ENCODE results near the gene STPG1.

The STPG1 gene

DNA sequence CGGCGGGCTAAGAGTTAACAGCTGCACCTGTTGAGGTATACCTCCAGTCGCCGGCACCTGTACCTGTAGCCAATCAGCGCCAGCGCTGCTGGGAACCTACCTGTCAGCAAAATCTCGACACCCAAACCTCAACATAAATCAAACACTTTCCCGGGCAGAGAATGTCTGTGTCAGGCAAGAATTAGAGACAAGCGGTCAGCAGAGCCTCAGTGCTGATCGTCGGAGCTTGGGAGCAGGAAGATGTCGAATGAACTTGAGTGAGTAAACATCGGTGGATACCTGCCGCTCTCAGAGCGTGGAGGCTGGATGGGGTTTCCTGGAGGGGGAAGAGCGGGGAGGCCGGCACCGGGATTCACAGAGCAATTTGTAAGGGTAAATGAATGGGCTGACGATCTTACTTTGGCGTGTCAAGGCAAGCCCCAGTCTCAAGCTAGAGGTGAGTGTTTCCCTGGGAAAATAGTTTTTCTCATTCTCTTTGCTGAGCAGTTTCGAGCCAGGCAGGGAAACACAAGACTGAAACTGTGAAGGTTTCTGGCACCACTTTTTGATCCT lies 94.2 kb downstream of the STPG1 start, which contains the start of gene GRHL3:
Gene GRHL3 (plus strand): TSS at position 46 of the 552 bp plus-strand sequence. CDS start 195 bp downstream, at position 241.
- H3K4me1 ChIP-seq (ENCODE audit: insufficient read depth, low read length): peaks cover 7% of the 10 kb centered on the region
- H3K27ac ChIP-seq (ENCODE audit: low read depth, low read length): no peak within 1 kb of the TSS
- H3K9ac ChIP-seq (ENCODE audit: low read length): no peak within 1 kb of the TSS
- no peak within 1 kb of the TSS for H3K4me3 ChIP-seq (ENCODE audit: low read depth in 1 of 2, low read length in 2 of 2)
- peaks cover 4 to 12% of the 10 kb centered on the region in 2 donors for H3K27me3 ChIP-seq (ENCODE audit: control insufficient read depth in 1 of 2, insufficient read depth in 2 of 2, low read length in 2 of 2)
- H3K9me3 ChIP-seq (ENCODE audit: low read length): no peaks in the 10 kb centered on the region
- no peaks in the 10 kb centered on the region for H3K36me3 ChIP-seq (ENCODE audit: insufficient read depth, low read length)

DNA sequence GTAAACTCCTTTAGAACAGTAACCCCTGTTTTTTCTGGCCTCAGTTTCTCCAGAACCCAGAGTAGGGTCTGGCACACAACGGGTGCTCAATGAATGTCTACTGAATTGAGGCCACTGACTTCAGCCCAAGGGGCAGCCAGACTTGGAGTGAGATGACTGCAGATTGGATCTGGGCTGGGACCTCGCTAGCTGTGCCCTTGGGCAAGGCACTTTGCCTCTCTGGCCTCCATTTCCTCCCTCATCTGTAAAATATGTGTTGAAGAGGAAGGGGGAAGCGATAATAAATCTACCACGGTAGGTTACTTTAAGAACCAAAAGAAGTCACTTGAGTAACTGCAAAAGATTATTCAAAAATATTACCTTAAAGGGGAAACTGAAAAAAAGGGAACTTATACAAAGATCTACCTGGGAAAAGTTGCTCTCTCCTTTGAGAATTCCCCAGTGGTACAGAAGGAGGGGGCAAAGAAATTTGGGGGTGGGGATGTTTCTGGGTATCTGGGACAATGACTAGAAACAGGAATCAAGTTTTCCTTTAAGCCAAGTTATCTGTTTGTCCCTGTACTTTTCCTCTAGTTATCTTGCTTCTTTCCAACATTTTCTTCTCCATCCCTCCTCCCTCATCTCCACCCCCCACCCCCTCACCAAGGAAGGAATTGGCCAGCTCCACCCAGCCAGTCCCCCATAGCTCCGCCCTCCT lies 94.8 kb downstream of the STPG1 start:
- Histone ChIP-seq H3K27ac (ENCODE audit: low read depth, low read length) (no peak overlapping the region), H3K9ac (ENCODE audit: low read length) (no peak overlapping the region), H3K27me3 (ENCODE audit: control insufficient read depth in 1 of 2, insufficient read depth in 2 of 2, low read length in 2 of 2) (peaks cover 4 to 12% of the 10 kb centered on the region in 2 donors), H3K9me3 (ENCODE audit: low read length) (no peaks in the 10 kb centered on the region), H3K4me1 (ENCODE audit: insufficient read depth, low read length) (peaks cover 7% of the 10 kb centered on the region), H3K4me3 (ENCODE audit: low read depth in 1 of 2, low read length in 2 of 2) (no peak overlapping the region), H3K36me3 (ENCODE audit: insufficient read depth, low read length) (no peaks in the 10 kb centered on the region)

DNA sequence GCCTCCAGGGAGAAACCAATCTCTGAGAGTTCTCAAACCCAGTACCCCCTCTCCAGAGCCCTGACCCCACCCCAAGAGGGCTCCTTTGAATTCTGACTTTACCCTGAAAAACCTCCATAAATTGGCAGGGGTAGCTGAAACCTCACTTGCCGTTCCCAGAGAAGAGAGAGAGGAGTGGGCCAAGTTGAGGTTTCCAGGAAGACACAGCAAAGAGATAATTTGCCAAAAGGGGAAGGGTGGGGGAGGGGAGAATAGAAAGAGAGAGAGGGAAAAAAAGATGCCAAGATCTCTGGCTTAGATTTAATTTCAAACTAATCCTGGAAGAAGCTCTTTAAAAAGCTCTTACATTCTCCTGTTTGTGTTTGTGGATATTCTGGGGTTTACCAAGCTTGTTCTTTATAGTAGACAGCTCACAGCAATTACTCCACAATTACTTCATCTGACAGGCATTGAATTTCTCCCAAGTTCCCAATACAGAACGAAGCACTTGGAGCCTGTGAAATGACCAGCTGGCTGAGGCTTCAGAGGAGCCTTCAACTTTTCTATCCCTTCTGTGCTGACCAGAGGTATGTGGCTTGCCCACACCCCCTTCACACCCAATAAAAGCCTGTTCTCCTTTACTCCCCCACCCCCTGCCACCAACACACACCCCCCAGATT lies 95.5 kb downstream of the STPG1 start:
- peaks cover 4 to 12% of the 10 kb centered on the region in 2 donors for H3K27me3 ChIP-seq (ENCODE audit: control insufficient read depth in 1 of 2, insufficient read depth in 2 of 2, low read length in 2 of 2)
- no peak overlapping the region for H3K4me3 ChIP-seq (ENCODE audit: low read depth in 1 of 2, low read length in 2 of 2)
- H3K4me1 ChIP-seq (ENCODE audit: insufficient read depth, low read length): peaks cover 7% of the 10 kb centered on the region

DNA sequence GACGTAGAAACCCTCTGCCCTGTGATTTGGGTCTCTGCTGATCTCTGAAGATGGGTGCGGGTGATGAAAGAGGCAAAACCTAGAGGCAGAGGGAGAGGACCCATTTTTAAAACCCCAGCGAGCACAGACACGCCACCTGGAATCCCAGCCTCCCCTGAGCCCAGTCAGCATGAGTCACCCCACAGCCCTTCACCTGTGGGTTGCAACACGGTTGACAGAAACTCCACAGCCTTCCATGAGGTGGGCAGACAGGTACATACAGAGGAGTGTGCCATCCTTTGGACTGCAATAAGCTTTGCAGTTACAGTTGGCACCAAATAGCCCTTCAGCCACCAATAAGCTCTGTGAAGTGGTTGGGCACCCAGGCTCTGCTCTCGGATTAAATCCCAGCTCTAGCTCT lies 96.5 kb downstream of the STPG1 start:
- no peak overlapping the region for H3K9ac ChIP-seq (ENCODE audit: low read length)
- H3K36me3 ChIP-seq (ENCODE audit: insufficient read depth, low read length): no peaks in the 10 kb centered on the region
- no peak overlapping the region for H3K4me3 ChIP-seq (ENCODE audit: low read depth in 1 of 2, low read length in 2 of 2)
- H3K9me3 ChIP-seq (ENCODE audit: low read length): no peaks in the 10 kb centered on the region
- no peak overlapping the region for H3K27ac ChIP-seq (ENCODE audit: low read depth, low read length)
- H3K4me1 ChIP-seq (ENCODE audit: insufficient read depth, low read length): peaks cover 7% of the 10 kb centered on the region
- peaks cover 4 to 12% of the 10 kb centered on the region in 2 donors for H3K27me3 ChIP-seq (ENCODE audit: control insufficient read depth in 1 of 2, insufficient read depth in 2 of 2, low read length in 2 of 2)

More for the DNA sequence above, 95.5 kb downstream of the STPG1 start:
- Histone ChIP-seq H3K9ac (ENCODE audit: low read length) (no peak overlapping the region), H3K27ac (ENCODE audit: low read depth, low read length) (no peak overlapping the region), H3K9me3 (ENCODE audit: low read length) (no peaks in the 10 kb centered on the region), H3K36me3 (ENCODE audit: insufficient read depth, low read length) (no peaks in the 10 kb centered on the region)

DNA sequence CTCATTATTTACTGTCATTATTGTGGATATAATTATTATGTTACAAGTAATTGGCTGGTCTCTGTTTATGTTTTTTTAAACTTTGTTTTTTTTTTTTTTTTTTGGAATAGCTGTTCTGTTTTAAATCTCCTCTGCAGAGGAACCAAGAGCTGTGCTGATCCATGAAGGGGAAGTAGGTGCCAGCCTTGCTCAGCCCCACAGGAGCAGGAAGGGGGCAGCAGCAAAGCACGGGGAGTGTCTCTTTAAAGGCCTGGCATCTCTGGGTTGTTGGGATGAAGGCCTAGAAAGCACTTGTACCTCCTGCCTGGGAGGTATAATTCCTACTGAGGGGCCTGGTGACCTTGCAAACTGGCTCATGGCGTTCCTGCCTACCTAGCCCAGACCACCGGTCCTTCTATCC lies 96.9 kb downstream of the STPG1 start:
- no peak overlapping the region for H3K9ac ChIP-seq (ENCODE audit: low read length)
- peaks cover 7% of the 10 kb centered on the region for H3K4me1 ChIP-seq (ENCODE audit: insufficient read depth, low read length)
- no peak overlapping the region for H3K27ac ChIP-seq (ENCODE audit: low read depth, low read length)
- H3K4me3 ChIP-seq (ENCODE audit: low read depth in 1 of 2, low read length in 2 of 2): no peak overlapping the region
- no peaks in the 10 kb centered on the region for H3K9me3 ChIP-seq (ENCODE audit: low read length)
- H3K27me3 ChIP-seq (ENCODE audit: control insufficient read depth in 1 of 2, insufficient read depth in 2 of 2, low read length in 2 of 2): peaks cover 4 to 12% of the 10 kb centered on the region in 2 donors
- H3K36me3 ChIP-seq (ENCODE audit: insufficient read depth, low read length): no peaks in the 10 kb centered on the region

DNA sequence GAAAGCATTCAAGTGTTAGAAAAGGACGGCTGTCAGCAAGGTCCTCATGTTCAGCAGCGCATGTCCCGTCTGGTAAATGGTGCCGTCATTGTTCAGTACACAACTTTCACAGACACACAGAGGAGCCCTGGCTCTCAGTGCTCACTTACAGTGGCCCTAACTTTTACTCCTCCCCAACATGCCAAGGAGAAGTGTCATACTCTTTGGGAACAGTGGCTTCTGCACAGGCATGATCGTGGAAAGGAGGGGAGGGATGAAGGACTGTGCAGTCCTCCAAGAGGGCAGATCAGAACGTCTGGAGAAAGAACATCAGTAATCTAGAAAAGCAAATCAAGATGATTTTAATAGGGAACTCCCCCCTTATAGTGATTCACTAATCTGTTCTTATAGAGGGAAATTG lies 98.2 kb downstream of the STPG1 start:
- peaks cover 4 to 12% of the 10 kb centered on the region in 2 donors for H3K27me3 ChIP-seq (ENCODE audit: control insufficient read depth in 1 of 2, insufficient read depth in 2 of 2, low read length in 2 of 2)
- no peaks in the 10 kb centered on the region for H3K4me1 ChIP-seq (ENCODE audit: insufficient read depth, low read length)
- H3K9me3 ChIP-seq (ENCODE audit: low read length): no peaks in the 10 kb centered on the region
- no peak overlapping the region for H3K4me3 ChIP-seq (ENCODE audit: low read depth in 1 of 2, low read length in 2 of 2)
- no peak overlapping the region for H3K9ac ChIP-seq (ENCODE audit: low read length)
- no peaks in the 10 kb centered on the region for H3K36me3 ChIP-seq (ENCODE audit: insufficient read depth, low read length)
- no peak overlapping the region for H3K27ac ChIP-seq (ENCODE audit: low read depth, low read length)

DNA sequence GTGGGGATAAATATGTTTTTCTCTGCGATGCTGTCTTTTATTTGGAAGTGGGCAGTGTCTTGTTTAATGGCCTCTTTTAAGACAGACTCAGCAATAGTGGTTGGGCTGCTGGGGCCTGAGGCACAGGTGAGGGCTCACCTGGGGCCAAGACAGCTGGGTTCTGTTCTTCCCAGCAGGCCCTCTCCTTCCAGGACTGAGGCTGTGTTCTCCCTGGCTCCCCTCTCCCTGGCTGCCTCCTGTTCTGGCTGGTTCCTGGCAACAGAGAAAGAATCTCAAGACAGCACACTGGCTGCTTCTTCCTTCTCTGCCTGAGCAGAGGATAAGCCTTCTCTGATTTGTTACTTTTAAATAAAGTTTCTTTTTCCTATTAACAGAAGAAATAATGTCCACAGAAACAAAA lies 101.8 kb downstream of the STPG1 start:
- Histone ChIP-seq H3K9me3 (ENCODE audit: low read length) (no peaks in the 10 kb centered on the region), H3K27me3 (ENCODE audit: control insufficient read depth in 1 of 2, insufficient read depth in 2 of 2, low read length in 2 of 2) (no peaks in the 10 kb centered on the region), H3K4me1 (ENCODE audit: insufficient read depth, low read length) (no peaks in the 10 kb centered on the region), H3K4me3 (ENCODE audit: low read depth in 1 of 2, low read length in 2 of 2) (no peak overlapping the region), H3K9ac (ENCODE audit: low read length) (no peak overlapping the region), H3K27ac (ENCODE audit: low read depth, low read length) (no peak overlapping the region), H3K36me3 (ENCODE audit: insufficient read depth, low read length) (no peaks in the 10 kb centered on the region)

DNA sequence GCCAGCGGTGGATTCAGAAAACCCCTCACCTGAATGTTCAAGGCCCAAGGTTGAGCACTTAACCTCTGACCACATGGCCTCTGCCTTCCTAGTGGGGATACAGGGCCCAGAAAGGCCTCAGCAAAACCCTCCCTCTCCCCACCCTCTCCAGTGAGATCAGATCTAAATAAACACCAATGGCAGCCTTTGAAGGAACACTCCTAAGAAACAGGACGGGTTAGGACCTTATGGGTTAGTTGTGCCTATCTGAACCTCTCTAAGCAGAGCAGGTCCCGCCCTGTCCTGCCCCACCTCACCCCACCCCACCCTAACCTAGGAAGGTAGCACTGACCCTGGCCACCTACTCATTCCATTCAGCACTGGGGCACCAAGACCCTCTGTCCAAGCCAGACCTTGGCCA lies 102.3 kb downstream of the STPG1 start:
- Histone ChIP-seq H3K27ac (ENCODE audit: low read depth, low read length) (no peak overlapping the region), H3K4me1 (ENCODE audit: insufficient read depth, low read length) (no peaks in the 10 kb centered on the region), H3K9ac (ENCODE audit: low read length) (no peak overlapping the region), H3K27me3 (ENCODE audit: control insufficient read depth in 1 of 2, insufficient read depth in 2 of 2, low read length in 2 of 2) (no peaks in the 10 kb centered on the region), H3K36me3 (ENCODE audit: insufficient read depth, low read length) (no peaks in the 10 kb centered on the region), H3K9me3 (ENCODE audit: low read length) (no peaks in the 10 kb centered on the region), H3K4me3 (ENCODE audit: low read depth in 1 of 2, low read length in 2 of 2) (no peak overlapping the region)

DNA sequence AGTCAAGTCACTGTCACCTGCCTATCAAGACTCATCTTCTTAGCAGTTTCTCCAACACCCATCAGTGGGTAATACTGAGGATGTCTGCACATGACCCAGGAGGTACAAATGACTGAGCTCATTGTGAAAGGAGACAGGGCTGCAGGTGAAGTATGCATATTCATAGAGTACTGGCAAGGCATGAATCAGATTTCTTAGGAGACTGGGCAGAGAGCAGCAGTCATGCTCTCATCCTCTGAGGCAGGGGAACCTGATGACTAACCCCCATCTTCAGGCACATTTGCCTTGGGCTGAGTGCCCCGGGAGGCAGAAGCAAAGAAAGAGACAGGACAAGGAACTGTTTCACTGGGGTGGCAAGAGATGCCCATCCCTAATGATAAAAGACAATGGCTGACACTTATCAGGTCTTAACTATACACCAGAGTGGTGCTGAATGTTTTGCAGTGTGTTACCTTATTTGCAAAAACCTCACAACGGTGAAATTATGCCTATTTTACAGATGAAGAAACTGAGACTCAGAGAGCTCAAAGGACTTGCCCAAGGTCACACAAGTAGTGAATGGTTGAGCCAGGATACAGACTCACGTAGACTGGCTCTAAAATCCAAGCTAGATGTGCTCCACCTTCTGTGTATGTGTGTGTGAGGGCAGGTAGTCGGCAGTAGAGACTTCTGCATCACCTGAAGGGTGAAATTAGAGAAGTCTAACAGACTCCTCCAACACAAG lies 103.7 kb downstream of the STPG1 start:
- Histone ChIP-seq H3K4me1 (ENCODE audit: insufficient read depth, low read length) (no peaks in the 10 kb centered on the region), H3K9me3 (ENCODE audit: low read length) (no peaks in the 10 kb centered on the region), H3K27me3 (ENCODE audit: control insufficient read depth in 1 of 2, insufficient read depth in 2 of 2, low read length in 2 of 2) (no peaks in the 10 kb centered on the region), H3K27ac (ENCODE audit: low read depth, low read length) (no peak overlapping the region), H3K9ac (ENCODE audit: low read length) (no peak overlapping the region), H3K4me3 (ENCODE audit: low read depth in 1 of 2, low read length in 2 of 2) (no peak overlapping the region), H3K36me3 (ENCODE audit: insufficient read depth, low read length) (no peaks in the 10 kb centered on the region)

DNA sequence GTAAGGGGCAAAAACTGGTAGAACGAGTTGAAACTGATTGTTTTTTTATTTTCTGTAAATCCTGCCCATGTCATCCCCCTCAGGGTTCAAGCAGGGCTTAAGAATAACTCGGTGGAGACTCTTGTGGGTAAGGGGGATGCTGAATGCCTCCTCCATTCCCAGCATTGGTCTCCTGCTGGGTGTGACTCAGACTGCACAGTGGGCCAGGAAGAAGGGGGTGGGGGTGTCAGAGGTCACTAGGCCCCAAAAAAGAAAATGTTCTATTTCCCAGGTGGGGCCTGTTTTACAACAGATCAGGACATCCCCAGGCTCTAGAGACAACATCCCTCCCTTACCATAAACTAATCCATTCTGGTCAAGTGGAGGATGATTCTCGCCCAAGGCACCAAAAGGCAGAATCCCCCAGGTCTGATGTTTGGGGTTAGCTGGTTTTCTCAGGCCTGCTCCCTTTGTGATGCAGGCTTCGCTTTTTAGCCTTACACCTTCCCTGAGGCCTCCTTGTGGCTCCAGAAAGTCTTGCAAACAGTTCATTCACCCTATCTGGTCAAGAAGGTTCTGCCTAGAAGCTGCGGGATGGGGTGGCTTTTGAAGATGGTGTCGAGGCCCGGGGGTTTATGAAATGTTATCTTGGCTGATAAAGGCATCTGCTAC lies 105.1 kb downstream of the STPG1 start:
- Histone ChIP-seq H3K27me3 (ENCODE audit: control insufficient read depth in 1 of 2, insufficient read depth in 2 of 2, low read length in 2 of 2) (peaks cover 0 to 3% of the 10 kb centered on the region in 2 donors), H3K4me3 (ENCODE audit: low read depth in 1 of 2, low read length in 2 of 2) (no peak overlapping the region), H3K9me3 (ENCODE audit: low read length) (no peaks in the 10 kb centered on the region), H3K9ac (ENCODE audit: low read length) (no peak overlapping the region), H3K36me3 (ENCODE audit: insufficient read depth, low read length) (no peaks in the 10 kb centered on the region), H3K4me1 (ENCODE audit: insufficient read depth, low read length) (no peaks in the 10 kb centered on the region), H3K27ac (ENCODE audit: low read depth, low read length) (no peak overlapping the region)

Data from muscle layer of colon (tissue), 2 donors.